Fibroblast of mammary gland (primary cell): ENCODE results near the gene DCTD.

Experiments
- DNase-seq: peaks from one replicate; pipeline ENCODE4 v3.0.0-alpha.2; 2010; ENCODE audit warnings: low read depth
- H3K4me3 ChIP-seq: 2 replicates; pipeline ENCODE4 v1.5.1; 2011; ENCODE audit warnings: low read depth, mild to moderate bottlenecking, low read length, moderate library complexity; ENCODE audit not compliant: control insufficient read depth
- TF ChIP-seq, protein P1 (sequence below): conservative IDR thresholded peaks from 2 replicates; pipeline ENCODE4 v1.5.1; 2011; ENCODE audit warnings: low read depth, low read length, inconsistent platforms; ENCODE audit not compliant: control insufficient read depth, insufficient read depth

The DCTD gene

DNA sequence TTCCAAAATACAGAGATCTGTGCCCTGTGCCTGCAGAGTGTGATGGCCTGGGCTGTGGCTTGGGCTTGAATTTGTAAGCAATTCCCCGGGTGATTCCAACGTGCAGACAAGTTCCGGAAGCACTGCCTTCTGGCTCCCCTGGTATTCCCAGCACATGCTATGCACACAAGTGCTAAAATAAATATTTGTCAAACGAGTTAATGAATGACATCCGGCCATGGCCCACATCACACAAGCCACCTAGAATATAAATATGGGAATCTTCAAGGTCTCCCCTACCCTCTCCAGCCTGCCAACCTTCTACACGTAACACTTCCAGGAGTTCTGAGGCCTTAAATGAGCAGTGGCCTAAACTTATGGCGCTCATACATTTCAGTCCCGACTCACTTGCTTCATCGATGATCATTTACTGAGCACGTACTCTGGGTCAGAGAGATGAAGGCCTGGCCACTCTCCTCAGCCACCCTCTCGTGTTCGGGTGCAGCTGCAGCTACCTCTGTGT is 21.3 kb downstream of the DCTD start:
- H3K4me3 ChIP-seq, result no peak overlapping the region
- TF ChIP-seq, protein P1, sequence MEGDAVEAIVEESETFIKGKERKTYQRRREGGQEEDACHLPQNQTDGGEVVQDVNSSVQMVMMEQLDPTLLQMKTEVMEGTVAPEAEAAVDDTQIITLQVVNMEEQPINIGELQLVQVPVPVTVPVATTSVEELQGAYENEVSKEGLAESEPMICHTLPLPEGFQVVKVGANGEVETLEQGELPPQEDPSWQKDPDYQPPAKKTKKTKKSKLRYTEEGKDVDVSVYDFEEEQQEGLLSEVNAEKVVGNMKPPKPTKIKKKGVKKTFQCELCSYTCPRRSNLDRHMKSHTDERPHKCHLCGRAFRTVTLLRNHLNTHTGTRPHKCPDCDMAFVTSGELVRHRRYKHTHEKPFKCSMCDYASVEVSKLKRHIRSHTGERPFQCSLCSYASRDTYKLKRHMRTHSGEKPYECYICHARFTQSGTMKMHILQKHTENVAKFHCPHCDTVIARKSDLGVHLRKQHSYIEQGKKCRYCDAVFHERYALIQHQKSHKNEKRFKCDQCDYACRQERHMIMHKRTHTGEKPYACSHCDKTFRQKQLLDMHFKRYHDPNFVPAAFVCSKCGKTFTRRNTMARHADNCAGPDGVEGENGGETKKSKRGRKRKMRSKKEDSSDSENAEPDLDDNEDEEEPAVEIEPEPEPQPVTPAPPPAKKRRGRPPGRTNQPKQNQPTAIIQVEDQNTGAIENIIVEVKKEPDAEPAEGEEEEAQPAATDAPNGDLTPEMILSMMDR, result no peak
- no peak for DNase-seq

DNA sequence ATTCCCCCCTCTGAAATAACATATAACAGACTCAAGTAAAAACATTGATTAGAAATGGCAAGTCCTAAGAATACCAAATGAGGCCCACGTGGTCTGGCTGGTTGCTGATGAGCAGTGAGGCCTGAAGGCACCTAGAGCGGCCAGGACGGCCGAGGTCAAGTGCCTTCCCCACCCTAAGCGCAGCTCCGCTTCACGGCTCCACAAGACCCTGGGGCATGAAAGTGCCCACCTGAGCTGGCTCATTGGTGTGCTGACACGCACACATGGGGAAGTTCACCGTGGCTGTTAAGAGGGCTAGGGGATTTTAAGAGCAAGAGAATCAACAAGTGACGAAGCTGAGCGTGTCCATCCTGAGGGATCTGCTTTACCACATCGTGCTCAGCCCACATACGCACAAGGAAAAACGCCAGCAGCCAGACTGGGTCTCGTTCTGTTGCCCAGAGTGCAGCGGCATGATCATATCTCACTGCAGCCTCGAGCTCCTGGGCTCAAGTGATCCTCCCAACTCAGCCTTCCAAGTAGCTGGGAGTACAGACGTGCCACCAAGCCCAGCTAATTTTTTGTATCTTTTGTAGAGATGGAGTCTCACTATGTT is 22.4 kb downstream of the DCTD start:
- H3K4me3 ChIP-seq, result no peak overlapping the region
- TF ChIP-seq, protein P1, result no peak
- DNase-seq, result no peak

DNA sequence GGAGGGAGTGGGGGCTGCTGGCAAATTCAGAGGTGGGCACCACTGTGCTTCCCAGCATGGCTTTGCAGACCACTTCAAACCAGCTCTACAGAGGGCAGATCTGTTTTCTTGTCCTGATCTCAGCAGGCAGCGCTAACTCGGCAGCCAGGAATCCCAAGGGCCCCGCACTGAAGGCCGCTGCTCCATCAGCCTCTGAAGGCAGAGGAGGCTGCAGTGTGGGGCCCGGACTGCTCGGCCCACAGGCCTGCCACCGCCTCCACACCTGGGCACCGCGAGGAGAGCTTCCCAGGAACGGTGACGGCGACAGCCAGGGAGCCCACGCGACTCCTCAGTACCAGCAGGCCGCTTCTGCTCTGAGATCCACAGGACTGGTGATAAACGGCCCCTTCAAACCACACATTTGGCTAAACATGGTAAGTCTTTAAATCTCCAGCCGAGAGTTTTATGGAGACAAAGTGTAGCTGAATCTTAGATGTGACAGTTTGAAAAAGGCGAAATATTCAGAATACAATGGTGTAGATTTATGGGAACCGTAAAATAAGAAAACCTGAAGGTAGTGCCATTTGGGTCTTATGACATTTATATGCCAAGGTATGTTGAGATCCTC is 23.6 kb downstream of the DCTD start:
- no peak for DNase-seq
- TF ChIP-seq, protein P1, result no peak
- H3K4me3 ChIP-seq, result no peak overlapping the region

DNA sequence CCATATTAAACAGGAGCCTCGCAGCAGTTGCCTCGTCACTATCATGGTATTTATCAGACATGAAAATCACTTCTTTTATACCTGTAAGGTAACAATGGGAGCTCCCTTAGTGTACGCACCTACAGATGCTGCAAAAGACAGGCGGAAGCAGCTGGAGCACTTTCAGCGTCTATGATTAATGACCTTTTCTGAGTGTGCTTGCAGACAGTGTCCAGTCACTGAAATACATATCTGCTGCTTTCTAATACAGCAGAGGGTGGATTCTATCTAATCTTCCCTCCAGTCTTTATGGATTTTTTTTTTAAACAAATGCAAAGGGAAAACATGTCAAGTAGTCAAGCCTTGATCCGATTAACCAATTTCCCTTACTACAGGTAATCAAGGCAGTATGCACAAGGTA is 24.1 kb downstream of the DCTD start:
- no peak overlapping the region for H3K4me3 ChIP-seq
- TF ChIP-seq, protein P1, result no peak
- no peak for DNase-seq

DNA sequence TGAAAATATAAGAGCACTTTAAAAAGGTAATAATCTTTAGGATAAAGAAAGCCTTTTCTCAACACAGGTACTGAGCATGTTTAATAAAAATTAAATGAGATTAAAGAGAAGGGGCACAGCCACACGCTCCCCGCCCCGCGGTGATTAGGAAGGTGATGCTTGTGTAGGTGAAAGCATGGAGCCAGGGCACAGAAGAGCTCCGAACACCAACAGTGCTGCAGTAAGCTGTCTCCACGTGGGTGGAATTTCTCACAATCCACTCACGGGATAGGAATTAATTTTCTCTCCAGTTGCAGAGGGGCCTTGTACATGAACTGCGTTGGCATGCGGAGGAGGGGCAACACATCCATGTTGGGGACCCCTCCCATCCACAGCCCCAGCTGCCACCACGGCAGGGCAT is 27.0 kb downstream of the DCTD start:
- H3K4me3 ChIP-seq, result no peak overlapping the region
- no peak for DNase-seq
- TF ChIP-seq, protein P1, result no peak

DNA sequence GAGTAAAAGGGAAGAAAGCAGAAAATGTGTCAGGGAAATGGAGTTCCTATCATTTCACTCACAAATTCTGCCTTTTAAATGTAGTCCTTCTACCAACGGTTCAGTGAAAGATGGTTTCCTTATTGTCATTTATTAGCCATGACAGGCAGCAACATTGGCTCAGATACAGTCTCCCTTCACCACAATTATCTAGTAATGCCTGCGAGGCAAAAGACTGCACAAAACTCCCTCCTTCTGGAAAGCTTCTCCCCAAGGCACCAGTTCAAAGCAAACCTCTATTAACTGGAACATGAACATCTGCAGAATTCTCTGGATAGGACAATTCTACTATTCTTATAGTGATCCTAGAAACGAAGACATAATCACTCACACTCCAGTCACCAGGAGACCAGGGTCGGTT is 28.3 kb downstream of the DCTD start:
- no peak overlapping the region for H3K4me3 ChIP-seq
- TF ChIP-seq, protein P1, result no peak
- no peak for DNase-seq
